SK-N-SH (cell line): ENCODE results near the gene VRK2. TPM values are rescaled to one million over a fixed set of nuclear protein-coding genes. Genes with fewer than 3 reads are reported as not detected.

Experiments
- CTCF ChIA-PET: fragments of 300-600, 350-600 bp; formaldehyde crosslinking; extraction: SDS; loops from one replicate; lab custom pipeline; 2021; lab: Yijun Ruan, JAX
- POLR2A ChIA-PET: fragments of 350-600 bp; sonication (Branson Sonifier 250); formaldehyde crosslinking; extraction: SDS; loops from one replicate; lab custom pipeline; 2020; ENCODE audit warnings: antibody characterized with exemption, inconsistent platforms; lab: Yijun Ruan, JAX
- DNase-seq: peaks from one replicate; pipeline ENCODE4 v3.0.0; 2012
- H2AFZ ChIP-seq: fragments of 200-600 bp; sonication (generic); 2 replicates; pipeline ENCODE4 v1.8.1; 2016; ENCODE audit warnings: antibody characterized with exemption, mild to moderate bottlenecking, low read depth
- H3F3A ChIP-seq: fragments of 200-600 bp; sonication (generic); replicated peaks from 2 replicates; pipeline ENCODE3; 2016; ENCODE audit warnings: antibody characterized with exemption, mild to moderate bottlenecking; ENCODE audit not compliant: insufficient read depth
- H3K27ac ChIP-seq, 2 experiments: fragments of 200-500 bp in 1 of 2; fragments of 200-600 bp in 1 of 2; sonication (Bioruptor generic) in 1 of 2; sonication (generic), shearing (Covaris generic) in 1 of 2; 2 replicates each; pipeline versions ENCODE4 v1.5.1 to v1.6.1; 2014 to 2016; ENCODE audit warnings: low read depth in 2 of 2, inconsistent platforms in 1 of 2, low read length in 1 of 2, mild to moderate bottlenecking in 1 of 2, mixed read lengths in 1 of 2
- H3K27me3 ChIP-seq: fragments of 200-600 bp; sonication (generic), shearing (Covaris generic); 2 replicates; pipeline ENCODE4 v1.6.1; 2016; ENCODE audit warnings: mixed run types; ENCODE audit not compliant: insufficient read depth
- H3K36me3 ChIP-seq, 2 experiments: fragments of 200-500 bp in 1 of 2; fragments of 200-600 bp in 1 of 2; sonication (Bioruptor generic) in 1 of 2; sonication (generic) in 1 of 2; replicated peaks in 1 of 2; 2 replicates each; pipeline versions ENCODE3 to v1.5.1; 2014 to 2016; ENCODE audit warnings: low read length in 1 of 2, mild to moderate bottlenecking in 1 of 2; ENCODE audit not compliant: insufficient read depth in 2 of 2, control insufficient read depth in 1 of 2
- H3K4me1 ChIP-seq, 2 experiments: fragments of 200-500 bp in 1 of 2; fragments of 200-600 bp in 1 of 2; sonication (Bioruptor generic) in 1 of 2; sonication (generic), shearing (Covaris generic) in 1 of 2; 2 replicates each; pipeline versions ENCODE4 v1.5.1 to v1.6.1; 2014 to 2016; ENCODE audit warnings: low read depth in 1 of 2, low read length in 1 of 2, mixed run types in 1 of 2; ENCODE audit not compliant: insufficient read depth in 2 of 2, control insufficient read depth in 1 of 2
- H3K4me2 ChIP-seq: fragments of 200-600 bp; sonication (generic), shearing (Covaris generic); 2 replicates; pipeline ENCODE4 v1.6.1; 2017; ENCODE audit warnings: mixed run types
- H3K4me3 ChIP-seq, 2 experiments: fragments of 200-500 bp in 1 of 2; fragments of 200-600 bp in 1 of 2; sonication (Bioruptor generic) in 1 of 2; sonication (generic), shearing (Covaris generic) in 1 of 2; 2 replicates each; pipeline versions ENCODE4 v1.5.1 to v1.8.1; 2014 to 2016; ENCODE audit warnings: low read depth in 2 of 2, inconsistent platforms in 1 of 2, low read length in 1 of 2, mild to moderate bottlenecking in 1 of 2, mixed read lengths in 1 of 2, moderate library complexity in 1 of 2
- H3K79me2 ChIP-seq: fragments of 200-600 bp; sonication (generic); 2 replicates; pipeline ENCODE4 v1.8.1; 2017; ENCODE audit warnings: mild to moderate bottlenecking; ENCODE audit not compliant: insufficient read depth
- H3K9ac ChIP-seq: fragments of 200-600 bp; sonication (generic); 2 replicates; pipeline ENCODE4 v1.6.1; 2017; ENCODE audit warnings: mixed run types
- H3K9me2 ChIP-seq: fragments of 200-600 bp; sonication (generic); 2 replicates; pipeline ENCODE4 v1.6.1; 2017; ENCODE audit warnings: mixed run types
- H3K9me3 ChIP-seq: fragments of 200-600 bp; sonication (generic); 2 replicates; pipeline ENCODE4 v1.6.1; 2017; ENCODE audit warnings: mixed run types, mild to moderate bottlenecking, moderate library complexity
- H4K20me1 ChIP-seq: fragments of 200-600 bp; sonication (generic); 2 replicates; pipeline ENCODE4 v1.6.1; 2017; ENCODE audit warnings: mild to moderate bottlenecking, mixed run types; ENCODE audit not compliant: insufficient read depth
- CHD2 ChIP-seq: fragments of 150-350 bp; IDR thresholded peaks from 2 replicates; pipeline ENCODE4 v1.6.1; 2018; ENCODE audit warnings: low read length; ENCODE audit not compliant: partially characterized antibody
- EP300 ChIP-seq, 2 experiments: IDR thresholded peaks; 2 replicates each; pipeline versions ENCODE4 v1.4.0 to v1.6.1; 2012; ENCODE audit warnings: borderline replicate concordance in 1 of 2, low read depth in 1 of 2, low read length in 1 of 2
- EZH2phosphoT487 ChIP-seq: fragments of 200-600 bp; sonication (generic); IDR thresholded peaks from 2 replicates; pipeline ENCODE4 v1.6.1; 2017; ENCODE audit warnings: low read depth, mixed run types, mild to moderate bottlenecking, antibody characterized with exemption, moderate library complexity, borderline replicate concordance
- FOSL2 ChIP-seq: IDR thresholded peaks from 2 replicates; pipeline ENCODE4 v1.4.0; 2012; ENCODE audit warnings: low read depth, mild to moderate bottlenecking, moderate library complexity, borderline replicate concordance
- FOXM1 ChIP-seq: IDR thresholded peaks from 2 replicates; pipeline ENCODE4 v1.4.0; 2012; ENCODE audit warnings: low read depth, mild to moderate bottlenecking
- GATA2 ChIP-seq: sonication (generic); formaldehyde crosslinking; IDR thresholded peaks from 2 replicates; pipeline ENCODE4 v1.5.0; 2020; ENCODE audit warnings: mild to moderate bottlenecking, missing genetic modification reagents
- JUND ChIP-seq: IDR thresholded peaks from 2 replicates; pipeline ENCODE4 v1.4.0; 2012
- MEF2A ChIP-seq: IDR thresholded peaks from 2 replicates; pipeline ENCODE4 v1.4.0; 2012; ENCODE audit warnings: low read depth, borderline replicate concordance
- MXI1 ChIP-seq: IDR thresholded peaks from 2 replicates; pipeline ENCODE4 v1.6.1; 2012; ENCODE audit warnings: mild to moderate bottlenecking, low read depth, low read length, improper control_type of control experiment
- NFIC ChIP-seq: IDR thresholded peaks from 2 replicates; pipeline ENCODE4 v1.4.0; 2012; ENCODE audit warnings: borderline replicate concordance
- POLR2AphosphoS5 ChIP-seq: IDR thresholded peaks from 2 replicates; pipeline ENCODE4 v1.6.1; 2012; ENCODE audit warnings: low read depth, low read length
- REST ChIP-seq: IDR thresholded peaks from 2 replicates; pipeline ENCODE4 v1.6.1; 2012; ENCODE audit warnings: mild to moderate bottlenecking, low read depth, low read length, moderate library complexity
- RXRA ChIP-seq: IDR thresholded peaks from 2 replicates; pipeline ENCODE4 v1.4.0; 2012; ENCODE audit warnings: low read depth, mild to moderate bottlenecking, borderline replicate concordance
- TCF12 ChIP-seq: IDR thresholded peaks from 2 replicates; pipeline ENCODE4 v1.4.0; 2012
- TEAD4 ChIP-seq: IDR thresholded peaks from 2 replicates; pipeline ENCODE4 v1.4.0; 2012; ENCODE audit warnings: mild to moderate bottlenecking, borderline replicate concordance; ENCODE audit not compliant: insufficient read depth
- WGBS: methylation state at CpG from one replicate; pipeline ENCODE4 v1.1.6; 2017; ENCODE audit warnings: low lambda C conversion rate; 5-methylcytosine and 5-hydroxymethylcytosine counted together
- polyA plus RNA-seq, 3 experiments: library from polyadenylated mRNA; depleted of rRNA; stranded (reverse); fragments of >200 nt; gene quantifications; 2 replicates each; pipeline ENCODE4 v1.2.3, GENCODE V29; 2012
- TF ChIP-seq, protein P1 (sequence below): IDR thresholded peaks from 2 replicates; pipeline ENCODE4 v1.4.0; 2012; ENCODE audit warnings: low read depth
- TF ChIP-seq, protein P2 (sequence below): IDR thresholded peaks from 2 replicates; pipeline ENCODE4; 2012

The VRK2 gene
- polyA plus RNA-seq, 1 of the 3 experiments (the other 2 are of a cell fraction): not detected

DNA sequence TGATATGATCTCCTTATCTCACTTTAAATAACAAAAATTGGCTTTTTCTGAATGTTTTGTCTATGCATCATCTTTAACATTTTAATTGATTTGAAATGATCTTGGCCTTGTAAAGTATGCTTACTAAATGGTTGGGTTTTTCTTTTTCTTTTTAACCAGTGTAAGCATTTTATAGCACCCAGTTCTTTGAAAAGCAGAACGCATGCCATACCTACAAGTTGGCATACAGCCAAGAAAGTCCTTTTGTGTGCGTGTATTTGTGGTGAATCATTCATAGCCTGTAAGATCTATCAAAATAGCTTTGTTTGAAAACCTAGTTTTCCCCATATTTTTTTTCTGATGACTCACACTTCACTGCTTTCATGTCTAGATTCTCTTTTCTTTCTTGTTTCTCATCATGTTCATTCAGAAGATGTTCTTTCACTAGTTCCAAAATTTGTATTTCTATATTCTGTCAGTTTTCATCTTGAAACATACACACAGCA is 4.1 kb upstream of the VRK2 start:
- no peak overlapping the region for H3K9ac ChIP-seq
- 3% methylated on average over 2 of the region's 2 CpGs for WGBS
- no peaks in the 10 kb centered on the region for H3K9me2 ChIP-seq
- H4K20me1 ChIP-seq: no peaks in the 10 kb centered on the region
- H2AFZ ChIP-seq: no peak overlapping the region
- H3K79me2 ChIP-seq: no peaks in the 10 kb centered on the region
- no peak for TF ChIP-seq EZH2phosphoT487
- TF ChIP-seq POLR2AphosphoS5: peak; percentile 41; the same call in 1 of the 2 replicates
- peak in 1 of 2 experiments; percentile 50; a peak in 1 of 4 replicates for TF ChIP-seq EP300 (IDR thresholded peaks at IDR 0.05; ENCODE audit: borderline replicate concordance in 1 of 2, low read depth in 1 of 2, low read length in 1 of 2)
- peak; percentile 72 for TF ChIP-seq TCF12
- 0 out of 2 replicates have a peak, but pooled peaks have one; percentile 63 for TF ChIP-seq FOXM1
- TF ChIP-seq RXRA: peak; percentile 55; the same call in 1 of the 2 replicates
- peak; percentile 57; the same call in 1 of the 2 replicates for TF ChIP-seq GATA2 (CRISPR knock-in tag)
- TF ChIP-seq FOSL2: peak; percentile 87
- TF ChIP-seq NFIC: peak; percentile 99
- TF ChIP-seq, protein P1, sequence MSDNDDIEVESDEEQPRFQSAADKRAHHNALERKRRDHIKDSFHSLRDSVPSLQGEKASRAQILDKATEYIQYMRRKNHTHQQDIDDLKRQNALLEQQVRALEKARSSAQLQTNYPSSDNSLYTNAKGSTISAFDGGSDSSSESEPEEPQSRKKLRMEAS: peak; percentile 42; the same call in 1 of the 2 replicates
- TF ChIP-seq TEAD4: peak; percentile 52; the same call in 1 of the 2 replicates
- TF ChIP-seq, protein P2, sequence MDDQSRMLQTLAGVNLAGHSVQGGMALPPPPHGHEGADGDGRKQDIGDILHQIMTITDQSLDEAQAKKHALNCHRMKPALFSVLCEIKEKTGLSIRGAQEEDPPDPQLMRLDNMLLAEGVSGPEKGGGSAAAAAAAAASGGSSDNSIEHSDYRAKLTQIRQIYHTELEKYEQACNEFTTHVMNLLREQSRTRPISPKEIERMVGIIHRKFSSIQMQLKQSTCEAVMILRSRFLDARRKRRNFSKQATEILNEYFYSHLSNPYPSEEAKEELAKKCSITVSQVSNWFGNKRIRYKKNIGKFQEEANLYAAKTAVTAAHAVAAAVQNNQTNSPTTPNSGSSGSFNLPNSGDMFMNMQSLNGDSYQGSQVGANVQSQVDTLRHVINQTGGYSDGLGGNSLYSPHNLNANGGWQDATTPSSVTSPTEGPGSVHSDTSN: peak; percentile 70
- TF ChIP-seq CHD2: no peak
- TF ChIP-seq REST: no peak
- TF ChIP-seq MXI1: no peak
- TF ChIP-seq MEF2A: peak; percentile 39; the same call in 1 of the 2 replicates
- peak; percentile 86 for TF ChIP-seq JUND
- TF ChIP-seq, all 33 proteins: peak for 13
- H3F3A ChIP-seq: peaks cover 31% of the 10 kb centered on the region
- H3K27ac ChIP-seq: peak overlapping the region in 1 of 2 experiments; percentile 62; a peak in 2 of 4 replicates
- H3K4me3 ChIP-seq: no peak overlapping the region
- CTCF ChIA-PET: interaction anchor here (1.9 kb wide), 1 partner anchor 10 kb away, joined by 5 read pairs; no protein-coding TSS in a partner anchor
- POLR2A ChIA-PET: interaction anchor here (0.6 kb wide), 1 partner anchor 635 kb away, joined by 4 read pairs; no protein-coding TSS in a partner anchor
- no peaks in the 10 kb centered on the region for H3K36me3 ChIP-seq
- peak overlapping the region; percentile 28; the same call in 1 of the 2 replicates for H3K4me2 ChIP-seq
- no peaks in the 10 kb centered on the region for H3K27me3 ChIP-seq
- no peaks in the 10 kb centered on the region for H3K9me3 ChIP-seq
- DNase-seq: peak; percentile 19
- peaks cover 0 to 14% of the 10 kb centered on the region in 2 experiments; a peak in 1 of 4 replicates for H3K4me1 ChIP-seq
